ENCODE measurements around the gene CDC5L. TPM values are rescaled to one million over a fixed set of nuclear protein-coding genes. Genes with fewer than 3 reads are reported as not detected.

Gene CDC5L
- polyA plus RNA-seq, 1 of the 3 experiments (the other 2 are of a cell fraction): 6.0 TPM

DNA sequence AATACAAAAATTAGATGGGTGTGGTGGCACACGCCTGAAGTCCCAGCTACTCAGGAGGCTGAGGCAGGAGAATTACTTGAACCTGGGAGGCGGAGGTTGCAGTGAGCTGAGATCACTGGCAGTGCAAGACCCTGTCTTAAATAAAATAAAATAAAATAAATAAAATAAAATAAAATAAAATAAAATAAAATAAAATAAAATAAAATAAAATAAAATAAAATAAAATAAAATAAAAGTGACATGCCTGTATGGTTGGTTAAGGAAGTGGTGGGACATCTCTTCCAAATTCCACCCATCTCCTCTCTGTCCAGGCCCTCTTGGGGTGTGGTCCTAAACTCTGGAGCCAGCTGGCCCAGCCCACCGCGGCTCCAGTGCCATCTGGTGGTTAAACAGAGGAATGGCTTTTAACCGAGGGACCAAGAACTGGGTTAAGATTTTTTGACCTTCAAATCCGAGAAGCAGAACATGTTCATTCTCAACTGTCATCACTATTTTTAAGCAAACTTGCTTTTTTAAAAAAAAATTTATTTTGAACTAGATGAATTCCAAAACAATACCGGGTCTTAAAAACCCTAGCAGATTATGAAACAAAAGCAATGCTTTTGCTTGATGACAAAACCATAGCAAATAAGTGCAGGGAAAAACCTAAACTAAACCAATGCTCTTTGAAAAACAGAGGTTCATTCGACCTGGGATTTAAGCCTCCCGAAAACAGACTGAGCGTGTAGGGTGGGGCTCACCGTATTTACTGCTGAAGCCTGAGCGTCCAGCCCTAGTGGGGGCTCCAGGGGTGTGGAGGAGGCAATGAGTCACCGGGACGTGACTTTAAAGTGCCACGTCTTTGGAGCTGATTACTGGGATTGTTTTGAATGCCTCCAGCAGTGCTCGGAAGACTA lies 68.8 kb downstream of the CDC5L start:
- POLR2A ChIA-PET: interaction anchor here (1.2 kb wide), 1 partner anchor 114 kb away, joined by 3 read pairs; no protein-coding TSS in a partner anchor
- H3K27me3 ChIP-seq (ENCODE audit: insufficient read depth): no peaks in the 10 kb centered on the region
- peak overlapping the region; percentile 21; the same call in 1 of the 2 replicates for H2AFZ ChIP-seq (ENCODE audit: low read depth)
- WGBS (ENCODE audit: low lambda C conversion rate): 26% methylated on average over 16 of the region's 16 CpGs
- peaks cover 3% of the 10 kb centered on the region in 2 experiments for H3K36me3 ChIP-seq (replicated peaks in 1 of 2; ENCODE audit: control insufficient read depth in 1 of 2, insufficient read depth in 2 of 2, low read length in 1 of 2)
- CTCF ChIA-PET: interaction anchor here (0.6 to 16.7 kb wide), 13 partner anchors 9 to 283 kb away, joined by 3 to 222 read pairs (median 3); no protein-coding TSS in a partner anchor
- no peak overlapping the region for H3K9ac ChIP-seq
- peaks cover 0 to 4% of the 10 kb centered on the region in 2 experiments; a peak in 2 of 4 replicates for H3K4me1 ChIP-seq (ENCODE audit: control insufficient read depth in 1 of 2, insufficient read depth in 2 of 2, low read depth in 1 of 2, low read length in 1 of 2)
- TF ChIP-seq POLR2AphosphoS5 (IDR thresholded peaks at IDR 0.05; ENCODE audit: low read depth, low read length): no peak
- TF ChIP-seq, protein P1, sequence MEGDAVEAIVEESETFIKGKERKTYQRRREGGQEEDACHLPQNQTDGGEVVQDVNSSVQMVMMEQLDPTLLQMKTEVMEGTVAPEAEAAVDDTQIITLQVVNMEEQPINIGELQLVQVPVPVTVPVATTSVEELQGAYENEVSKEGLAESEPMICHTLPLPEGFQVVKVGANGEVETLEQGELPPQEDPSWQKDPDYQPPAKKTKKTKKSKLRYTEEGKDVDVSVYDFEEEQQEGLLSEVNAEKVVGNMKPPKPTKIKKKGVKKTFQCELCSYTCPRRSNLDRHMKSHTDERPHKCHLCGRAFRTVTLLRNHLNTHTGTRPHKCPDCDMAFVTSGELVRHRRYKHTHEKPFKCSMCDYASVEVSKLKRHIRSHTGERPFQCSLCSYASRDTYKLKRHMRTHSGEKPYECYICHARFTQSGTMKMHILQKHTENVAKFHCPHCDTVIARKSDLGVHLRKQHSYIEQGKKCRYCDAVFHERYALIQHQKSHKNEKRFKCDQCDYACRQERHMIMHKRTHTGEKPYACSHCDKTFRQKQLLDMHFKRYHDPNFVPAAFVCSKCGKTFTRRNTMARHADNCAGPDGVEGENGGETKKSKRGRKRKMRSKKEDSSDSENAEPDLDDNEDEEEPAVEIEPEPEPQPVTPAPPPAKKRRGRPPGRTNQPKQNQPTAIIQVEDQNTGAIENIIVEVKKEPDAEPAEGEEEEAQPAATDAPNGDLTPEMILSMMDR (IDR thresholded peaks at IDR 0.05): peak; percentile 86
- TF ChIP-seq, protein P2, sequence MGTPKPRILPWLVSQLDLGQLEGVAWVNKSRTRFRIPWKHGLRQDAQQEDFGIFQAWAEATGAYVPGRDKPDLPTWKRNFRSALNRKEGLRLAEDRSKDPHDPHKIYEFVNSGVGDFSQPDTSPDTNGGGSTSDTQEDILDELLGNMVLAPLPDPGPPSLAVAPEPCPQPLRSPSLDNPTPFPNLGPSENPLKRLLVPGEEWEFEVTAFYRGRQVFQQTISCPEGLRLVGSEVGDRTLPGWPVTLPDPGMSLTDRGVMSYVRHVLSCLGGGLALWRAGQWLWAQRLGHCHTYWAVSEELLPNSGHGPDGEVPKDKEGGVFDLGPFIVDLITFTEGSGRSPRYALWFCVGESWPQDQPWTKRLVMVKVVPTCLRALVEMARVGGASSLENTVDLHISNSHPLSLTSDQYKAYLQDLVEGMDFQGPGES (IDR thresholded peaks at IDR 0.05; ENCODE audit: low read depth, low read length): 0 out of 2 replicates have a peak, but pooled peaks have one; percentile 14
- TF ChIP-seq SMC3 (IDR thresholded peaks at IDR 0.05; ENCODE audit: low read depth, low read length): peak; percentile 88
- no peak for TF ChIP-seq RXRA (IDR thresholded peaks at IDR 0.05; ENCODE audit: borderline replicate concordance, low read depth)
- TF ChIP-seq RAD21 (IDR thresholded peaks at IDR 0.05; ENCODE audit: low read length): peak; percentile 80
- no peaks in the 10 kb centered on the region for H4K20me1 ChIP-seq (ENCODE audit: insufficient read depth)
- H3K27ac ChIP-seq (ENCODE audit: low read depth in 2 of 2, low read length in 1 of 2): no peak overlapping the region
- peaks cover 11% of the 10 kb centered on the region for H3F3A ChIP-seq (replicated peaks; ENCODE audit: insufficient read depth)
- peak overlapping the region in 1 of 2 experiments; percentile 51; a peak in 1 of 4 replicates for H3K4me3 ChIP-seq (ENCODE audit: low read depth in 2 of 2, low read length in 1 of 2)
- no peaks in the 10 kb centered on the region for H3K79me2 ChIP-seq (ENCODE audit: insufficient read depth)
- peak overlapping the region; percentile 54; the same call in 1 of the 2 replicates for H3K4me2 ChIP-seq
- no peaks in the 10 kb centered on the region for H3K9me2 ChIP-seq
- DNase-seq: peak; percentile 79
- H3K9me3 ChIP-seq: no peaks in the 10 kb centered on the region

DNA sequence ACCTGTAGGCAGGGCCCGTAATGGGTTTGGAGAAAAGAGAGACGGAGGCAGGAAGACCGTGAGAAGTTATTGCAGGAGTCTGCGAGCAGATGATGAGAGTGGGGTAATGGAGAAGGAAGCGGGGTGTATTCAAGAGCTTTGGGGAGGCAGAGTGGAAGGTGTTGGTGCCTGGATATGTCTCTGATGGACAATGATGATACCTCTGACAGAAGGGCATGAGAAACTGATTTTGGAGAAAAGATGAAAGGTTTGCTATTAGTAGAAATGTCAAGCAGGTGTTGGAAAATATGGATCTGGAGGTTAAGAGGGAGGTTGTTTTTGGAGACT lies 69.4 kb downstream of the CDC5L start:
- Histone ChIP-seq H3F3A (replicated peaks; ENCODE audit: insufficient read depth) (peaks cover 10% of the 10 kb centered on the region), H3K9me3 (no peaks in the 10 kb centered on the region), H3K4me1 (ENCODE audit: control insufficient read depth in 1 of 2, insufficient read depth in 2 of 2, low read depth in 1 of 2, low read length in 1 of 2) (peaks cover 0 to 4% of the 10 kb centered on the region in 2 experiments; a peak in 2 of 4 replicates), H3K79me2 (ENCODE audit: insufficient read depth) (no peaks in the 10 kb centered on the region), H2AFZ (ENCODE audit: low read depth) (peak overlapping the region; percentile 21; the same call in 1 of the 2 replicates), H3K36me3 (replicated peaks in 1 of 2; ENCODE audit: control insufficient read depth in 1 of 2, insufficient read depth in 2 of 2, low read length in 1 of 2) (no peaks in the 10 kb centered on the region), H4K20me1 (ENCODE audit: insufficient read depth) (no peaks in the 10 kb centered on the region), H3K27me3 (ENCODE audit: insufficient read depth) (no peaks in the 10 kb centered on the region), H3K4me2 (peak overlapping the region; percentile 54; the same call in 1 of the 2 replicates), H3K4me3 (ENCODE audit: low read depth in 2 of 2, low read length in 1 of 2) (no peak overlapping the region), H3K27ac (ENCODE audit: low read depth in 2 of 2, low read length in 1 of 2) (no peak overlapping the region), H3K9me2 (no peaks in the 10 kb centered on the region), H3K9ac (no peak overlapping the region)
- ChIA-PET CTCF (interaction anchor here (0.9 to 16.7 kb wide), 6 partner anchors 11 to 284 kb away, joined by 3 to 222 read pairs (median 6); no protein-coding TSS in a partner anchor), POLR2A (no interaction called here)
- no peak for DNase-seq
- WGBS (ENCODE audit: low lambda C conversion rate): 83% methylated on average over 5 of the region's 5 CpGs
- TF ChIP-seq JUND (IDR thresholded peaks at IDR 0.05) (no peak), CHD2 (IDR thresholded peaks at IDR 0.05; ENCODE audit: low read length, partially characterized antibody) (no peak), TAF1 (IDR thresholded peaks at IDR 0.05; ENCODE audit: borderline replicate concordance, low read depth, low read length) (no peak), MEF2A (IDR thresholded peaks at IDR 0.05; ENCODE audit: borderline replicate concordance, low read depth) (no peak), RCOR1 (IDR thresholded peaks at IDR 0.05; ENCODE audit: low read length) (no peak), MXI1 (IDR thresholded peaks at IDR 0.05; ENCODE audit: low read depth, low read length) (no peak), EZH2phosphoT487 (IDR thresholded peaks at IDR 0.05; ENCODE audit: borderline replicate concordance, low read depth) (no peak), FOXM1 (IDR thresholded peaks at IDR 0.05; ENCODE audit: low read depth) (no peak), EP300 (IDR thresholded peaks at IDR 0.05; ENCODE audit: borderline replicate concordance in 1 of 2, low read depth in 1 of 2, low read length in 1 of 2) (no peak), RFX5 (IDR thresholded peaks at IDR 0.05; ENCODE audit: low read length) (no peak), NRF1 (IDR thresholded peaks at IDR 0.05; ENCODE audit: low read depth, low read length) (no peak), GABPA (IDR thresholded peaks at IDR 0.05; ENCODE audit: low read depth) (no peak), ELF1 (IDR thresholded peaks at IDR 0.05) (no peak)
- TF ChIP-seq, protein P3, sequence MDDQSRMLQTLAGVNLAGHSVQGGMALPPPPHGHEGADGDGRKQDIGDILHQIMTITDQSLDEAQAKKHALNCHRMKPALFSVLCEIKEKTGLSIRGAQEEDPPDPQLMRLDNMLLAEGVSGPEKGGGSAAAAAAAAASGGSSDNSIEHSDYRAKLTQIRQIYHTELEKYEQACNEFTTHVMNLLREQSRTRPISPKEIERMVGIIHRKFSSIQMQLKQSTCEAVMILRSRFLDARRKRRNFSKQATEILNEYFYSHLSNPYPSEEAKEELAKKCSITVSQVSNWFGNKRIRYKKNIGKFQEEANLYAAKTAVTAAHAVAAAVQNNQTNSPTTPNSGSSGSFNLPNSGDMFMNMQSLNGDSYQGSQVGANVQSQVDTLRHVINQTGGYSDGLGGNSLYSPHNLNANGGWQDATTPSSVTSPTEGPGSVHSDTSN (IDR thresholded peaks at IDR 0.05): no peak
- TF ChIP-seq, protein P4, sequence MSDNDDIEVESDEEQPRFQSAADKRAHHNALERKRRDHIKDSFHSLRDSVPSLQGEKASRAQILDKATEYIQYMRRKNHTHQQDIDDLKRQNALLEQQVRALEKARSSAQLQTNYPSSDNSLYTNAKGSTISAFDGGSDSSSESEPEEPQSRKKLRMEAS (IDR thresholded peaks at IDR 0.05; ENCODE audit: low read depth): no peak

All from SK-N-SH (cell line).